Central memory CD8-positive, alpha-beta T cell (primary cell): ENCODE data around the gene TRIM9.

Experiments used
- ATAC-seq: fragments of 150-1000 bp; cut with Tn5 transposase; replicated peaks from 2 replicates; pipeline ENCODE4 v1.10.0; 2022; ENCODE audit warnings: mild to moderate bottlenecking, moderate FRiP score, moderate number of reproducible peaks; ENCODE audit not compliant: poor library complexity, severe bottlenecking; ENCODE audit errors: extremely low read depth
- DNase-seq, 2 donors: peaks; one replicate each; pipeline ENCODE4 v3.0.0; 2021; ENCODE audit warnings: low spot score in 2 of 2
- H3K27ac Mint-ChIP-seq: one replicate; pipeline ENCODE4 v1.8.0; 2022; ENCODE audit warnings: low read depth, mild to moderate bottlenecking, moderate library complexity, mixed read lengths
- H3K27me3 Mint-ChIP-seq: one replicate; pipeline ENCODE4 v1.8.0; 2022; ENCODE audit warnings: mixed read lengths
- H3K36me3 Mint-ChIP-seq: one replicate; pipeline ENCODE4 v1.8.0; 2022; ENCODE audit warnings: mild to moderate bottlenecking, moderate library complexity, mixed read lengths; ENCODE audit not compliant: insufficient read depth
- H3K4me1 Mint-ChIP-seq: one replicate; pipeline ENCODE4 v1.8.0; 2022; ENCODE audit warnings: mixed read lengths
- H3K4me3 Mint-ChIP-seq: one replicate; pipeline ENCODE4 v1.8.0; 2022; ENCODE audit warnings: mild to moderate bottlenecking, moderate library complexity, mixed read lengths
- H3K9me3 Mint-ChIP-seq: one replicate; pipeline ENCODE4 v1.8.0; 2022; ENCODE audit warnings: mixed read lengths

TRIM9 gene

GRCh38 chr14:51035611-51036192 is 59.2 kb downstream of the TRIM9 start:
- Mint-ChIP-seq H3K9me3 (no peaks in the 10 kb centered on the region), H3K27me3 (peaks cover 6% of the 10 kb centered on the region), H3K27ac (no peak overlapping the region), H3K4me3 (no peak overlapping the region), H3K36me3 (peaks cover 5% of the 10 kb centered on the region), H3K4me1 (no peaks in the 10 kb centered on the region)
- no peak for DNase-seq
- ATAC-seq: no peak

GRCh38 chr14:51028851-51029754 is 65.8 kb downstream of the TRIM9 start:
- Mint-ChIP-seq H3K36me3 (peaks cover 2% of the 10 kb centered on the region), H3K27me3 (peaks cover 10% of the 10 kb centered on the region), H3K4me3 (no peak overlapping the region), H3K27ac (no peak overlapping the region), H3K4me1 (no peaks in the 10 kb centered on the region), H3K9me3 (no peaks in the 10 kb centered on the region)
- ATAC-seq (no peak), DNase-seq (no peak)

GRCh38 chr14:51028361-51028760 is 66.5 kb downstream of the TRIM9 start:
- H3K27me3 Mint-ChIP-seq: peaks cover 11% of the 10 kb centered on the region
- ATAC-seq: no peak
- no peaks in the 10 kb centered on the region for H3K36me3 Mint-ChIP-seq
- DNase-seq: no peak
- no peaks in the 10 kb centered on the region for H3K4me1 Mint-ChIP-seq
- H3K4me3 Mint-ChIP-seq: no peak overlapping the region
- H3K9me3 Mint-ChIP-seq: no peaks in the 10 kb centered on the region
- no peak overlapping the region for H3K27ac Mint-ChIP-seq

- Mint-ChIP-seq H3K4me1 (no peaks in the 10 kb centered on the region), H3K27me3 (peaks cover 11% of the 10 kb centered on the region), H3K9me3 (no peaks in the 10 kb centered on the region), H3K4me3 (no peak overlapping the region), H3K36me3 (no peaks in the 10 kb centered on the region), H3K27ac (no peak overlapping the region)
- no peak for DNase-seq
- no peak for ATAC-seq
Measured at GRCh38 chr14:51024377-51024776, 70.5 kb downstream of the TRIM9 start.

GRCh38 chr14:51023964-51024363 is 70.9 kb downstream of the TRIM9 start:
- H3K4me3 Mint-ChIP-seq: no peak overlapping the region
- H3K27me3 Mint-ChIP-seq: peaks cover 11% of the 10 kb centered on the region
- no peak overlapping the region for H3K27ac Mint-ChIP-seq
- ATAC-seq (no peak), DNase-seq (no peak)
- H3K36me3 Mint-ChIP-seq: no peaks in the 10 kb centered on the region
- no peaks in the 10 kb centered on the region for H3K9me3 Mint-ChIP-seq
- no peaks in the 10 kb centered on the region for H3K4me1 Mint-ChIP-seq

- ATAC-seq (no peak), DNase-seq (no peak)
- Mint-ChIP-seq H3K36me3 (no peaks in the 10 kb centered on the region), H3K27me3 (peaks cover 11% of the 10 kb centered on the region), H3K27ac (no peak overlapping the region), H3K4me3 (no peak overlapping the region), H3K4me1 (no peaks in the 10 kb centered on the region), H3K9me3 (no peaks in the 10 kb centered on the region)
Measured at GRCh38 chr14:51022769-51023168, 72.1 kb downstream of the TRIM9 start.

GRCh38 chr14:51020024-51020710 is 74.7 kb downstream of the TRIM9 start:
- Mint-ChIP-seq H3K27ac (no peak overlapping the region), H3K36me3 (no peaks in the 10 kb centered on the region), H3K27me3 (peaks cover 18% of the 10 kb centered on the region), H3K9me3 (no peaks in the 10 kb centered on the region), H3K4me3 (no peak overlapping the region), H3K4me1 (no peaks in the 10 kb centered on the region)
- ATAC-seq (no peak), DNase-seq (no peak)

GRCh38 chr14:51019089-51019488 is 75.8 kb downstream of the TRIM9 start:
- Mint-ChIP-seq H3K4me1 (no peaks in the 10 kb centered on the region), H3K27me3 (peaks cover 18% of the 10 kb centered on the region), H3K9me3 (no peaks in the 10 kb centered on the region), H3K36me3 (no peaks in the 10 kb centered on the region), H3K4me3 (no peak overlapping the region), H3K27ac (no peak overlapping the region)
- no peak for DNase-seq
- ATAC-seq: no peak

GRCh38 chr14:51018521-51018920 is 76.4 kb downstream of the TRIM9 start:
- ATAC-seq (no peak), DNase-seq (no peak)
- Mint-ChIP-seq H3K27ac (no peak overlapping the region), H3K4me3 (no peak overlapping the region), H3K9me3 (no peaks in the 10 kb centered on the region), H3K27me3 (peaks cover 17% of the 10 kb centered on the region), H3K36me3 (no peaks in the 10 kb centered on the region), H3K4me1 (no peaks in the 10 kb centered on the region)

GRCh38 chr14:51014625-51015024 is 80.3 kb downstream of the TRIM9 start:
- no peak for ATAC-seq
- DNase-seq: no peak
- H3K36me3 Mint-ChIP-seq: no peaks in the 10 kb centered on the region
- no peak overlapping the region for H3K27ac Mint-ChIP-seq
- H3K9me3 Mint-ChIP-seq: no peaks in the 10 kb centered on the region
- no peaks in the 10 kb centered on the region for H3K4me1 Mint-ChIP-seq
- peaks cover 35% of the 10 kb centered on the region for H3K27me3 Mint-ChIP-seq
- no peak overlapping the region for H3K4me3 Mint-ChIP-seq

- DNase-seq (no peak), ATAC-seq (no peak)
- Mint-ChIP-seq H3K27me3 (peaks cover 37% of the 10 kb centered on the region), H3K4me3 (no peak overlapping the region), H3K4me1 (no peaks in the 10 kb centered on the region), H3K9me3 (no peaks in the 10 kb centered on the region), H3K27ac (no peak overlapping the region), H3K36me3 (no peaks in the 10 kb centered on the region)
Measured at GRCh38 chr14:51014086-51014485, 80.8 kb downstream of the TRIM9 start.

GRCh38 chr14:51012055-51012454 is 82.8 kb downstream of the TRIM9 start:
- no peaks in the 10 kb centered on the region for H3K9me3 Mint-ChIP-seq
- DNase-seq (no peak), ATAC-seq (no peak)

GRCh38 chr14:51008446-51008845 is 86.5 kb downstream of the TRIM9 start:
- no peak overlapping the region for H3K27ac Mint-ChIP-seq
- ATAC-seq (no peak), DNase-seq (no peak)
- H3K27me3 Mint-ChIP-seq: peaks cover 20% of the 10 kb centered on the region
- H3K4me3 Mint-ChIP-seq: no peak overlapping the region
- no peaks in the 10 kb centered on the region for H3K9me3 Mint-ChIP-seq
- no peaks in the 10 kb centered on the region for H3K36me3 Mint-ChIP-seq
- no peaks in the 10 kb centered on the region for H3K4me1 Mint-ChIP-seq

More at GRCh38 chr14:51012055-51012454, 82.8 kb downstream of the TRIM9 start:
- Mint-ChIP-seq H3K4me1 (no peaks in the 10 kb centered on the region), H3K36me3 (no peaks in the 10 kb centered on the region), H3K27ac (no peak overlapping the region), H3K27me3 (peaks cover 37% of the 10 kb centered on the region), H3K4me3 (no peak overlapping the region)
